Stimulated activated CD4-positive, alpha-beta T cell treated with anti-CD3 and anti-CD28 coated beads, Interleukin-15, amount 100 ng/mL, for 48 hours (primary cell): ENCODE results near the gene CCNT1.
"Not testable (repeated sequence)": the region's sequence is repeated elsewhere in the genome, so short reads cannot be mapped to it uniquely, and the experiment has no call there.

ENCODE experiments used
- DNase-seq, 2 donors: peaks; one replicate each; pipeline ENCODE4 v3.0.0-alpha.2; 2020; ENCODE audit warnings: low read depth in 2 of 2

Gene CCNT1

GRCh38 chr12:48716493-48717251 lies at the start of gene CCNT1:
Gene CCNT1 (minus strand): TSS chr12:48716707. CDS start chr12:48716675, 32 bp downstream.
- DNase-seq, result peak; percentile 99

GRCh38 chr12:48765753-48766162 lies 49.3 kb upstream of the CCNT1 start:
- DNase-seq, result peak in 1 of 2 donors; percentile 12

GRCh38 chr12:48764521-48764920 lies 48.0 kb upstream of the CCNT1 start:
- no peak for DNase-seq

- no peak for DNase-seq
Measured at GRCh38 chr12:48758737-48759136, 42.2 kb upstream of the CCNT1 start.

GRCh38 chr12:48758186-48758585 lies 41.7 kb upstream of the CCNT1 start:
- no peak for DNase-seq

- no peak for DNase-seq
Measured at GRCh38 chr12:48750769-48751356, 34.4 kb upstream of the CCNT1 start.

- DNase-seq, result no peak
Measured at GRCh38 chr12:48750215-48750614, 33.7 kb upstream of the CCNT1 start.

- no peak for DNase-seq
Measured at GRCh38 chr12:48744251-48745008, 27.9 kb upstream of the CCNT1 start.

- DNase-seq, result no peak
Measured at GRCh38 chr12:48739618-48740269, 23.2 kb upstream of the CCNT1 start.

GRCh38 chr12:48736456-48736855 lies 19.9 kb upstream of the CCNT1 start:
- DNase-seq, result no peak

GRCh38 chr12:48728807-48729206 lies 12.3 kb upstream of the CCNT1 start:
- DNase-seq, result no peak

GRCh38 chr12:48720737-48721136 lies 4.2 kb upstream of the CCNT1 start:
- DNase-seq, result not testable (repeated sequence)

GRCh38 chr12:48720171-48720570 lies 3.7 kb upstream of the CCNT1 start:
- DNase-seq, result not testable (repeated sequence)

GRCh38 chr12:48719002-48719401 lies 2.5 kb upstream of the CCNT1 start:
- DNase-seq, result not testable (repeated sequence)

- DNase-seq, result no peak
Measured at GRCh38 chr12:48717252-48717695, 767 bp upstream of the CCNT1 start.

- no peak for DNase-seq
Measured at GRCh38 chr12:48716168-48716492, 377 bp downstream of the CCNT1 start.

GRCh38 chr12:48712209-48712608 lies 4.3 kb downstream of the CCNT1 start:
- no peak for DNase-seq

GRCh38 chr12:48698822-48699221 lies 17.7 kb downstream of the CCNT1 start:
- DNase-seq, result not testable (repeated sequence)

GRCh38 chr12:48696626-48697025 lies 19.9 kb downstream of the CCNT1 start:
- DNase-seq, result no peak

GRCh38 chr12:48695859-48696258 lies 20.6 kb downstream of the CCNT1 start:
- no peak for DNase-seq

GRCh38 chr12:48694038-48694437 lies 22.5 kb downstream of the CCNT1 start:
- DNase-seq, result no peak

- DNase-seq, result no peak
Measured at GRCh38 chr12:48693572-48693971, 22.9 kb downstream of the CCNT1 start.
